K562 (cell line): Measurements from ENCODE around the gene INHBE. TPM values are rescaled to one million over a fixed set of nuclear protein-coding genes. Genes with fewer than 3 reads are reported as not detected.
A peak's percentile ranks its signal among the peaks of the same experiment; 100 is the strongest.

Experiments
- ARID1B ChIP-seq: fragments of 450-650 bp; IDR thresholded peaks from 2 replicates; pipeline ENCODE4 v1.6.1; 2016; ENCODE audit warnings: antibody characterized with exemption, mild to moderate bottlenecking, inconsistent platforms
- IFI16 ChIP-seq: fragments of 250-450 bp; sonication (Bioruptor Pico); IDR thresholded peaks from 2 replicates; pipeline ENCODE4 v2.1.2; 2022; ENCODE audit warnings: mild to moderate bottlenecking, inconsistent platforms
- MTA2 ChIP-seq: fragments of 450-650 bp; IDR thresholded peaks from 2 replicates; pipeline ENCODE4 v1.6.1; 2016; ENCODE audit warnings: low read depth
- NR2C2 ChIP-seq, 2 experiments: fragments of 200-800 bp in 1 of 2; sonication (Bioruptor generic) in 1 of 2; sonication (generic) in 1 of 2; formaldehyde crosslinking in 1 of 2; IDR thresholded peaks; 2 replicates each; pipeline versions ENCODE4 v1.6.1 to v1.8.0; 2016 to 2022; ENCODE audit warnings: mild to moderate bottlenecking in 1 of 2, missing compliant biosample characterization in 1 of 2, missing genetic modification characterization in 1 of 2, missing genetic modification reagents in 1 of 2
- POLR2AphosphoS2 ChIP-seq: IDR thresholded peaks from 2 replicates; pipeline ENCODE4 v1.6.1; 2012; ENCODE audit warnings: low read length, improper control_type of control experiment
- RHOXF2B ChIP-seq: fragments of 250-450 bp; sonication (Bioruptor Pico); conservative IDR thresholded peaks from 2 replicates; pipeline ENCODE4 v1.5.1; 2021
- SMAD4 ChIP-seq: fragments of 250-450 bp; sonication (Bioruptor Pico); conservative IDR thresholded peaks from 2 replicates; pipeline ENCODE4 v1.8.0; 2021; ENCODE audit warnings: inconsistent platforms, mild to moderate bottlenecking, moderate library complexity
- ZBTB40 ChIP-seq, 2 experiments: fragments of 450-650 bp in 1 of 2; sonication (generic) in 1 of 2; formaldehyde crosslinking in 1 of 2; IDR thresholded peaks; 2 replicates each; pipeline versions ENCODE4 v1.7.1 to v1.9.0; 2016 to 2022; ENCODE audit warnings: inconsistent platforms in 1 of 2, mild to moderate bottlenecking in 1 of 2, missing genetic modification reagents in 1 of 2
- polyA plus RNA-seq, 8 experiments: library from polyadenylated mRNA; depleted of rRNA in 4 of 8; stranded (reverse) in 5 of 8; unstranded in 3 of 8; fragments of >200 nt; fragmentation: Nextera tagmentation in 2 of 8; fragmentation: Illumina TruSeq in 1 of 8; extraction: Ambion mirVana in 2 of 8; extraction: Trizol in 1 of 8; gene quantifications; 2 replicates each; pipeline versions ENCODE4 v1.2.1 to v1.2.3, GENCODE V29; 2011 to 2014; ENCODE audit warnings: inconsistent platforms in 1 of 8, missing spikeins in 1 of 8
- total RNA-seq, 7 experiments: library from RNA; depleted of rRNA in 6 of 7; stranded (reverse); fragments of >200 nt in 6 of 7; fragmentation: Illumina TruSeq in 2 of 7; extraction: Trizol in 2 of 7; gene quantifications; 2 replicates each; pipeline versions ENCODE4 v1.2.1 to v1.2.3, GENCODE V29; 2011 to 2021; ENCODE audit warnings: low replicate concordance in 1 of 7

Gene INHBE
- total and polyA plus RNA-seq, 9 of the 15 experiments (the other 6 are each of a cell fraction or from before 2014, with no cell fraction given): 0.94 to 9.9 (median 7.3) TPM

GRCh38 chr12:57455374-57456144, 452 bp downstream of the INHBE start (continued):
- TF ChIP-seq IFI16 (CRISPR knock-in tag) (no peak), POLR2AphosphoS2 (0 out of 2 replicates have a peak, but pooled peaks have one; percentile 13), SMAD4 (no peak), ZBTB40 (IDR thresholded peaks at IDR 0.05) (0 out of 2 replicates have a peak, but pooled peaks have one; percentile 37), ZBTB40 (CRISPR knock-in tag; IDR thresholded peaks at IDR 0.05) (no peak), RHOXF2B (0 out of 2 replicates have a peak, but pooled peaks have one; percentile 30), NR2C2 (CRISPR knock-in tag; IDR thresholded peaks at IDR 0.05) (peak; percentile 40; the same call in 1 of the 2 replicates), NR2C2 (tag; IDR thresholded peaks at IDR 0.05) (no peak), ARID1B (0 out of 2 replicates have a peak, but pooled peaks have one; percentile 22), MTA2 (no peak)
- TF ChIP-seq, all 486 proteins: peak for 31
